Measurements from ENCODE around the gene CLDN4.

GRCh38 chr7:73822319-73823173 lies 8.2 kb upstream of the CLDN4 start:
- no peak for TF ChIP-seq EZH2 (IDR thresholded peaks at IDR 0.05; ENCODE audit: low read depth, unreplicated experiment)
- no peak for TF ChIP-seq POLR2AphosphoS5 (IDR thresholded peaks at IDR 0.05; ENCODE audit: low read depth)
